GM12878 (cell line): ENCODE results near the gene C15orf62. TPM values are rescaled to one million over a fixed set of nuclear protein-coding genes. Genes with fewer than 3 reads are reported as not detected.

ENCODE experiments used
- ATAC-seq: fragments of 200-7000 bp; cut with Tn5 transposase; 3 replicates; pipeline ENCODE4 v1.9.1; 2020; ENCODE audit warnings: mild to moderate bottlenecking, moderate library complexity
- BruUV-seq: library from RNA; stranded (reverse); fragments of 400-500 nt; replicated peaks from 2 replicates; lab custom pipeline; 2021; lab: Mats Ljungman, UMichigan
- CTCF ChIA-PET: fragments of 300-600 bp; sonication (Branson Sonifier 250); formaldehyde crosslinking; extraction: SDS; loops from one replicate; lab custom pipeline; 2021; ENCODE audit warnings: inconsistent platforms; lab: Yijun Ruan, JAX
- POLR2A ChIA-PET: fragments of 350-600 bp; formaldehyde crosslinking; extraction: SDS; loops from one replicate; lab custom pipeline; 2021; ENCODE audit warnings: inconsistent platforms; lab: Charles Lee
- RAD21 ChIA-PET: fragments of 300-600 bp; sonication (Branson Sonifier 250); formaldehyde crosslinking; loops from one replicate; lab custom pipeline; 2023; ENCODE audit warnings: antibody characterized with exemption; ENCODE audit not compliant: unreplicated experiment; lab: Charles Lee
- SMC1A ChIA-PET: fragments of 300-600 bp; sonication (Branson Sonifier 250); formaldehyde crosslinking; loops from one replicate; lab custom pipeline; 2023; ENCODE audit not compliant: unreplicated experiment, uncharacterized antibody; lab: Charles Lee
- DNase-seq: peaks from one replicate; pipeline ENCODE4 v3.0.0-alpha.2; 2011; ENCODE audit warnings: low read depth, low spot score
- FAIRE-seq: peaks from 3 replicates; lab custom pipeline; 2011; peaks lifted over from hg19 to GRCh38; lab: Jason Lieb, UNC
- H2AFZ ChIP-seq: 2 replicates; pipeline ENCODE4 v1.6.0; 2011; ENCODE audit warnings: low read depth, low read length, control low read depth; ENCODE audit not compliant: control insufficient read depth
- H3K27ac ChIP-seq: 2 replicates; pipeline ENCODE4 v1.5.1; 2011; ENCODE audit warnings: control low read depth; ENCODE audit not compliant: control insufficient read depth, insufficient read depth
- H3K27me3 ChIP-seq, 2 experiments: replicated peaks in 1 of 2; 2 replicates each; pipeline versions ENCODE4 v1.6.0 to v1.6.1; 2011; ENCODE audit warnings: low read length in 1 of 2; ENCODE audit not compliant: control insufficient read depth in 2 of 2, insufficient read depth in 2 of 2
- H3K36me3 ChIP-seq, 2 experiments: 2 replicates each; pipeline ENCODE4 v1.5.1; 2011; ENCODE audit warnings: low read length in 1 of 2; ENCODE audit not compliant: control insufficient read depth in 2 of 2, insufficient read depth in 2 of 2
- H3K4me1 ChIP-seq: 2 replicates; pipeline ENCODE4 v1.6.1; 2011; ENCODE audit warnings: mild to moderate bottlenecking, low read length, moderate library complexity, mixed read lengths; ENCODE audit not compliant: control insufficient read depth, insufficient read depth
- H3K4me2 ChIP-seq: 2 replicates; pipeline ENCODE4 v1.6.0; 2011; ENCODE audit warnings: control low read depth; ENCODE audit not compliant: control insufficient read depth, insufficient read depth
- H3K4me3 ChIP-seq: fragments of 200-600 bp; sonication (generic); 2 replicates; pipeline ENCODE4 v1.5.1; 2016
- H3K79me2 ChIP-seq: 2 replicates; pipeline ENCODE4 v1.6.0; 2011; ENCODE audit warnings: low read length; ENCODE audit not compliant: control insufficient read depth, insufficient read depth
- H3K9ac ChIP-seq: 2 replicates; pipeline ENCODE4 v1.8.0; 2011; ENCODE audit warnings: low read length, control low read depth, mixed read lengths; ENCODE audit not compliant: control insufficient read depth, insufficient read depth
- H3K9me3 ChIP-seq: replicated peaks from 3 replicates; pipeline ENCODE4 v1.5.1; 2011; ENCODE audit warnings: mild to moderate bottlenecking, low read length; ENCODE audit not compliant: control insufficient read depth, insufficient read depth
- H4K20me1 ChIP-seq: 2 replicates; pipeline ENCODE4 v1.6.0; 2011; ENCODE audit not compliant: control insufficient read depth, insufficient read depth
- CHD4 ChIP-seq: fragments of 200-600 bp; sonication (generic); IDR thresholded peaks from 2 replicates; pipeline ENCODE4 v1.6.1; 2016; ENCODE audit warnings: mild to moderate bottlenecking
- JUND ChIP-seq: IDR thresholded peaks from 2 replicates; pipeline ENCODE4 v1.6.1; 2012; ENCODE audit warnings: low read depth, mild to moderate bottlenecking, low read length, improper control_type of control experiment, moderate library complexity
- REST ChIP-seq: IDR thresholded peaks from 2 replicates; pipeline ENCODE4 v1.6.1; 2012; ENCODE audit warnings: mild to moderate bottlenecking, low read depth, low read length
- SIX5 ChIP-seq: IDR thresholded peaks from 2 replicates; pipeline ENCODE4 v1.6.1; 2011; ENCODE audit warnings: mild to moderate bottlenecking, low read depth, low read length, moderate library complexity; ENCODE audit not compliant: severe bottlenecking
- TBL1XR1 ChIP-seq: IDR thresholded peaks from 2 replicates; pipeline ENCODE4 v1.6.1; 2012; ENCODE audit warnings: low read depth, low read length, improper control_type of control experiment
- YY1 ChIP-seq: IDR thresholded peaks from 2 replicates; pipeline ENCODE4 v1.6.1; 2011; ENCODE audit warnings: low read depth, mild to moderate bottlenecking, low read length
- ZBTB33 ChIP-seq: fragments of 450-650 bp; IDR thresholded peaks from 2 replicates; pipeline ENCODE4 v1.6.1; 2017; ENCODE audit warnings: mild to moderate bottlenecking
- WGBS: methylation state at CpG from one replicate; pipeline ENCODE4 v1.1.6; 2016; ENCODE audit warnings: low lambda C conversion rate; ENCODE audit not compliant: insufficient replicate concordance, insufficient coverage; ENCODE audit errors: missing lambda C conversion rate; 5-methylcytosine and 5-hydroxymethylcytosine counted together
- in situ Hi-C: fragments of 300-500 bp; cut with MboI; formaldehyde crosslinking; loops from 9 replicates; pipeline ENCODE4 v1.14.3; 2018; ENCODE audit warnings: mixed read lengths
- intact Hi-C: fragments of 100-400 bp; cut with micrococcal nuclease; formaldehyde crosslinking; loops from one replicate; pipeline ENCODE4 v1.14.2; 2022; ENCODE audit not compliant: unreplicated experiment
- polyA plus RNA-seq, 11 experiments: library from polyadenylated mRNA; depleted of rRNA in 4 of 11; unstranded in 6 of 11; stranded (reverse) in 5 of 11; fragments of >200 nt; fragmentation: Nextera tagmentation in 4 of 11; fragmentation: Illumina TruSeq in 1 of 11; extraction: Ambion mirVana in 4 of 11; extraction: Trizol in 1 of 11; gene quantifications; 1 replicate in 1 of 11; 2 replicates in 10 of 11; pipeline versions ENCODE4 v1.2.1 to v1.2.3, GENCODE V29; 2011 to 2016; ENCODE audit warnings: inconsistent platforms in 2 of 11, missing spikeins in 2 of 11, low read depth in 1 of 11
- total RNA-seq, 4 experiments: library from RNA; depleted of rRNA in 3 of 4; stranded (reverse); fragments of >200 nt in 3 of 4; fragmentation: Illumina TruSeq in 1 of 4; extraction: Trizol in 1 of 4; gene quantifications; 2 replicates each; pipeline versions ENCODE4 v1.2.1 to v1.2.3, GENCODE V29; 2013 to 2021

The C15orf62 gene
- total and polyA plus RNA-seq, 10 of the 15 experiments (the other 5 are each of a cell fraction or from before 2014, with no cell fraction given), result 0.06 to 0.68 (median 0.40) TPM; not detected in 1

- BruUV-seq, result no TSS peak
- H3K9ac ChIP-seq, result no peak overlapping the region
- TF ChIP-seq REST (no peak), SIX5 (no peak), ZBTB33 (no peak), JUND (no peak), CHD4 (no peak), TBL1XR1 (no peak), YY1 (no peak)
- TF ChIP-seq, all 136 proteins: peak for 0
- Histone ChIP-seq H2AFZ (no peak overlapping the region), H3K4me1 (peaks cover 12% of the 10 kb centered on the region; the same call in 1 of the 2 replicates), H3K9me3 (no peaks in the 10 kb centered on the region), H3K4me3 (no peak overlapping the region), H3K27me3 (no peaks in the 10 kb centered on the region), H3K79me2 (peaks cover 5% of the 10 kb centered on the region), H3K36me3 (peaks cover 0 to 8% of the 10 kb centered on the region in 2 experiments; a peak in 3 of 4 replicates), H4K20me1 (no peaks in the 10 kb centered on the region), H3K4me2 (no peak overlapping the region), H3K27ac (no peak overlapping the region)
- intact Hi-C loops, result no loop called here
- ChIA-PET SMC1A (interaction anchor here (1.7 kb wide), 1 partner anchor 34 kb away, joined by 4 read pairs; no protein-coding TSS in a partner anchor), RAD21 (no interaction called here), CTCF (interaction anchor here (1.2 kb wide), 1 partner anchor 50 kb away, joined by 3 read pairs; no protein-coding TSS in a partner anchor), POLR2A (interaction anchor here (0.6 kb wide), 1 partner anchor 29 kb away, joined by 4 read pairs; no protein-coding TSS in a partner anchor)
- 94% methylated on average over 11 of the region's 12 CpGs for WGBS
- FAIRE-seq, result no peak
- DNase-seq, result no peak
- no peak for ATAC-seq
- in situ Hi-C loops, result no loop called here
Measured at GRCh38 chr15:40812721-40813425, 43.1 kb downstream of the C15orf62 start.
